Epithelial cell of proximal tubule (primary cell): Measurements from ENCODE around the gene UTRN. TPM values are rescaled to one million over a fixed set of nuclear protein-coding genes. Genes with fewer than 3 reads are reported as not detected.

Experiments
- DNase-seq: peaks from one replicate; pipeline ENCODE4 v3.0.0-alpha.2; 2011; ENCODE audit warnings: low read depth
- H3K4me3 ChIP-seq: 2 replicates; pipeline ENCODE4 v1.5.1; 2011; ENCODE audit warnings: low read depth, mild to moderate bottlenecking, low read length
- CTCF ChIP-seq: conservative IDR thresholded peaks from 2 replicates; pipeline ENCODE4 v1.5.1; 2012; ENCODE audit warnings: low read depth, mild to moderate bottlenecking, low read length
- total RNA-seq: library from RNA; depleted of rRNA; stranded (reverse); fragments of >200 nt; gene quantifications from 2 replicates; pipeline ENCODE4 v1.2.3, GENCODE V29; 2015

Gene UTRN
- total RNA-seq, 1 donor from 2014 or later, result 34.4 TPM

- TF ChIP-seq CTCF, result peak; percentile 17
- DNase-seq, result no peak
- H3K4me3 ChIP-seq, result peak overlapping the region; percentile 92
Observed at GRCh38 chr6:144283646-144284477, 1.3 kb upstream of the UTRN start.

GRCh38 chr6:144284478-144284782 is 705 bp upstream of the UTRN start:
- no peak for TF ChIP-seq CTCF
- H3K4me3 ChIP-seq, result peak overlapping the region; percentile 92
- DNase-seq, result no peak

- no peak for DNase-seq
- TF ChIP-seq CTCF, result no peak
- peak overlapping the region; percentile 92 for H3K4me3 ChIP-seq
Observed at GRCh38 chr6:144285548-144285797, 338 bp downstream of the UTRN start.

GRCh38 chr6:144285798-144286502 is 815 bp downstream of the UTRN start:
- TF ChIP-seq CTCF, result no peak
- H3K4me3 ChIP-seq, result peak overlapping the region; percentile 92
- no peak for DNase-seq

GRCh38 chr6:144286503-144287393 is 1.6 kb downstream of the UTRN start:
- H3K4me3 ChIP-seq, result peak overlapping the region; percentile 92
- no peak for DNase-seq
- TF ChIP-seq CTCF, result no peak

GRCh38 chr6:144289006-144289405 is 3.9 kb downstream of the UTRN start:
- H3K4me3 ChIP-seq, result no peak overlapping the region
- no peak for TF ChIP-seq CTCF
- DNase-seq, result no peak
